A172 (cell line): ENCODE results near the gene NFKBIZ. TPM values are rescaled to one million over a fixed set of nuclear protein-coding genes. Genes with fewer than 3 reads are reported as not detected.

Source experiments
- total RNA-seq: library from RNA; depleted of rRNA; stranded (reverse); fragments of >200 nt; shearing (Covaris generic); gene quantifications from 2 replicates; pipeline ENCODE4 v1.2.3, GENCODE V29; 2014; rRNA removed

Gene NFKBIZ
- total RNA-seq, 1 experiment from 2014 or later = 1.8 TPM

Other genes with a start within 250 kb of the NFKBIZ start
- 22.8 and 31.4 TPM in 2 replicates for gene ZBTB11, start 172.4 kb upstream of the NFKBIZ start, total RNA-seq
- gene RPL24, start 162.8 kb upstream of the NFKBIZ start, total RNA-seq = 1,824 and 2,164 TPM in 2 replicates
- gene CEP97, start 124.9 kb upstream of the NFKBIZ start, total RNA-seq = 32.2 and 32.9 TPM in 2 replicates
- gene NXPE3, start 70.3 kb upstream of the NFKBIZ start, total RNA-seq = 13.0 and 16.7 TPM in 2 replicates